Panc1 (cell line): ENCODE measurements around the gene SCYL1. TPM values are rescaled to one million over a fixed set of nuclear protein-coding genes. Genes with fewer than 3 reads are reported as not detected.

Experiments
- ATAC-seq: fragments of 200-7000 bp; cut with Tn5 transposase; 2 replicates; pipeline ENCODE4 v1.9.1; 2020; ENCODE audit warnings: mild to moderate bottlenecking, moderate library complexity
- BruUV-seq: library from RNA; stranded (reverse); fragments of 400-500 nt; replicated peaks from 2 replicates; lab custom pipeline; 2021; lab: Mats Ljungman, UMichigan
- CTCF ChIA-PET: fragments of 300-600 bp; sonication (Branson Sonifier 250); formaldehyde crosslinking; loops from one replicate; lab custom pipeline; 2022; ENCODE audit warnings: antibody characterized with exemption; lab: Charles Lee
- POLR2A ChIA-PET: fragments of 300-600 bp; sonication (Branson Sonifier 250); formaldehyde crosslinking; loops from one replicate; lab custom pipeline; 2022; ENCODE audit warnings: antibody characterized with exemption; lab: Charles Lee
- DNase-seq: peaks from one replicate; pipeline ENCODE4 v3.0.0-alpha.2; 2010; ENCODE audit warnings: low read depth, low spot score
- H3K27ac ChIP-seq: 2 replicates; pipeline ENCODE4 v1.5.1; 2011; ENCODE audit warnings: mild to moderate bottlenecking, low read length, inconsistent platforms
- H3K27me3 ChIP-seq: fragments of 200-500 bp; sonication (Bioruptor generic); 2 replicates; pipeline ENCODE4 v1.6.0; 2014; ENCODE audit warnings: low read length, inconsistent platforms; ENCODE audit not compliant: control insufficient read depth, insufficient read depth
- H3K36me3 ChIP-seq: fragments of 200-500 bp; sonication (Bioruptor generic); 2 replicates; pipeline ENCODE4 v1.5.1; 2014; ENCODE audit warnings: inconsistent platforms, mild to moderate bottlenecking, low read length, moderate library complexity; ENCODE audit not compliant: control insufficient read depth, insufficient read depth
- H3K4me1 ChIP-seq: 2 replicates; pipeline ENCODE4 v1.5.1; 2011; ENCODE audit warnings: inconsistent platforms, mild to moderate bottlenecking, low read length, moderate library complexity; ENCODE audit not compliant: control insufficient read depth, insufficient read depth
- H3K4me3 ChIP-seq, 2 experiments: 2 replicates each; pipeline ENCODE4 v1.5.1; 2011 to 2012; ENCODE audit warnings: low read depth in 2 of 2, low read length in 2 of 2, mild to moderate bottlenecking in 2 of 2, inconsistent platforms in 1 of 2, moderate library complexity in 1 of 2
- H3K9me3 ChIP-seq: fragments of 200-500 bp; sonication (Bioruptor generic); 2 replicates; pipeline ENCODE4 v1.5.1; 2014; ENCODE audit warnings: low read depth, mild to moderate bottlenecking, inconsistent platforms, low read length, moderate library complexity; ENCODE audit not compliant: control insufficient read depth, insufficient read depth
- CTCF ChIP-seq: fragments of 450-650 bp; IDR thresholded peaks from 2 replicates; pipeline ENCODE4 v1.5.1; 2017; ENCODE audit warnings: mild to moderate bottlenecking
- POLR2AphosphoS5 ChIP-seq: IDR thresholded peaks from 2 replicates; pipeline ENCODE4 v1.6.1; 2012; ENCODE audit warnings: mild to moderate bottlenecking, low read depth, low read length, moderate library complexity
- SIN3A ChIP-seq: IDR thresholded peaks from 2 replicates; pipeline ENCODE4 v1.6.1; 2012; ENCODE audit warnings: low read depth, mild to moderate bottlenecking, low read length, moderate library complexity, borderline replicate concordance; ENCODE audit not compliant: insufficient read depth
- TCF7L2 ChIP-seq: IDR thresholded peaks from 2 replicates; pipeline ENCODE4 v1.6.1; 2011; ENCODE audit warnings: mild to moderate bottlenecking, low read depth, low read length, inconsistent platforms
- in situ Hi-C: cut with HindIII; loops from 2 replicates; pipeline ENCODE4 v1.10.0; 2016; ENCODE audit warnings: low sequenced_read_pairs, low pct_unique_long_range_greater_than_20kb
- intact Hi-C: fragments of 100-400 bp; cut with micrococcal nuclease; formaldehyde crosslinking; loops from one replicate; pipeline ENCODE4 v1.10.0; 2022; ENCODE audit not compliant: unreplicated experiment
- total RNA-seq: library from RNA; stranded (reverse); gene quantifications from one replicate; pipeline ENCODE4 v1.2.1, GENCODE V29; 2021; ENCODE audit not compliant: unreplicated experiment
- TF ChIP-seq, protein P1 (sequence below), 2 experiments: IDR thresholded peaks; 2 replicates each; pipeline ENCODE4 v1.6.1; 2011 to 2012; ENCODE audit warnings: low read depth in 2 of 2, control low read depth in 1 of 2, low read length in 1 of 2, mild to moderate bottlenecking in 1 of 2, moderate library complexity in 1 of 2; ENCODE audit not compliant: insufficient read depth in 1 of 2

Gene SCYL1
- total RNA-seq, 1 experiment from 2014 or later, result 117 TPM

DNA sequence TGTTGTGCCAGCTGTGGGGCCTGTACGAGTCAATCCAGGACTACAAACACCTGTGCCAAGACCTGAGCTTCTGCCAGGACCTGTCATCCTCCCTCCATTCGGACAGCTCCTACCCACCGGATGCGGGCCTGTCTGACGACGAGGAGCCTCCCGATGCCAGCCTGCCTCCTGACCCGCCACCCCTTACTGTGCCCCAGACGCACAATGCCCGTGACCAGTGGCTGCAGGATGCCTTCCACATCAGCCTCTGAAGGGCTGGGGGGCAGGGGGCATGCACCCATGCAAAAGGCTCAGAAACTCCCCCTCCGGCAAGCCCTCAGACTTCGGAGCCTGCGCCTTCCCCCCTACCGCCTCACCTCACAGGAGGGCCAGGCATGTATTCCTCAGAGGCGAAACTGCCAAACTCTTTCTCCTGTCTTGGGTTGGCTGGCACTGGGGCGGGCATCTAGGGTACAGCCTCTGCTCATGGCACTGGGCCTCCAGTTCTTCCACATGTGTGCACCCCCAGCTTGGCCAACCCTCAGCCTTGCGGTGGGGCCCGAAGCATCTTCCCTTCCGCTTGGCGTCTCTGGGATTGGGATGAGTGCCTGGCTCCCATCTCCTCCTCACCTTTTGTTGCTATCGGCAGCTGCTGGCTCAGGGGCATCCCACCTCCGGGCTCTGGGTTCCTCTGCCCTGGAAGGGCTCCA is 48.7 kb downstream of the SCYL1 start:
- H3K4me1 ChIP-seq, result peaks cover 49% of the 10 kb centered on the region
- ATAC-seq, result no peak
- peak overlapping the region; percentile 82 to 93 for H3K4me3 ChIP-seq
- DNase-seq, result no peak
- POLR2A ChIA-PET, result interaction anchor here (1.5 kb wide), 1 partner anchor 75 kb away, joined by 6 read pairs; the partner anchor contains the start of gene MALAT1
- intact Hi-C loops, result no loop called here
- CTCF ChIA-PET, result interaction anchor here (1.5 to 2.6 kb wide), 2 partner anchors 21 to 157 kb away, joined by 3 to 9 read pairs; partner anchors contain the start of gene KCNK7
- H3K36me3 ChIP-seq, result no peaks in the 10 kb centered on the region; the same call in 1 of the 2 replicates
- H3K9me3 ChIP-seq, result no peaks in the 10 kb centered on the region
- H3K27ac ChIP-seq, result peak overlapping the region; percentile 83
- no peaks in the 10 kb centered on the region for H3K27me3 ChIP-seq
- TF ChIP-seq, protein P1, sequence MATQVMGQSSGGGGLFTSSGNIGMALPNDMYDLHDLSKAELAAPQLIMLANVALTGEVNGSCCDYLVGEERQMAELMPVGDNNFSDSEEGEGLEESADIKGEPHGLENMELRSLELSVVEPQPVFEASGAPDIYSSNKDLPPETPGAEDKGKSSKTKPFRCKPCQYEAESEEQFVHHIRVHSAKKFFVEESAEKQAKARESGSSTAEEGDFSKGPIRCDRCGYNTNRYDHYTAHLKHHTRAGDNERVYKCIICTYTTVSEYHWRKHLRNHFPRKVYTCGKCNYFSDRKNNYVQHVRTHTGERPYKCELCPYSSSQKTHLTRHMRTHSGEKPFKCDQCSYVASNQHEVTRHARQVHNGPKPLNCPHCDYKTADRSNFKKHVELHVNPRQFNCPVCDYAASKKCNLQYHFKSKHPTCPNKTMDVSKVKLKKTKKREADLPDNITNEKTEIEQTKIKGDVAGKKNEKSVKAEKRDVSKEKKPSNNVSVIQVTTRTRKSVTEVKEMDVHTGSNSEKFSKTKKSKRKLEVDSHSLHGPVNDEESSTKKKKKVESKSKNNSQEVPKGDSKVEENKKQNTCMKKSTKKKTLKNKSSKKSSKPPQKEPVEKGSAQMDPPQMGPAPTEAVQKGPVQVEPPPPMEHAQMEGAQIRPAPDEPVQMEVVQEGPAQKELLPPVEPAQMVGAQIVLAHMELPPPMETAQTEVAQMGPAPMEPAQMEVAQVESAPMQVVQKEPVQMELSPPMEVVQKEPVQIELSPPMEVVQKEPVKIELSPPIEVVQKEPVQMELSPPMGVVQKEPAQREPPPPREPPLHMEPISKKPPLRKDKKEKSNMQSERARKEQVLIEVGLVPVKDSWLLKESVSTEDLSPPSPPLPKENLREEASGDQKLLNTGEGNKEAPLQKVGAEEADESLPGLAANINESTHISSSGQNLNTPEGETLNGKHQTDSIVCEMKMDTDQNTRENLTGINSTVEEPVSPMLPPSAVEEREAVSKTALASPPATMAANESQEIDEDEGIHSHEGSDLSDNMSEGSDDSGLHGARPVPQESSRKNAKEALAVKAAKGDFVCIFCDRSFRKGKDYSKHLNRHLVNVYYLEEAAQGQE (IDR thresholded peaks at IDR 0.05; ENCODE audit: insufficient read depth in 1 of 2, low read depth in 2 of 2, low read length in 1 of 2), result peak in 1 of 2 experiments; percentile 32; a peak in 1 of 4 replicates
- TF ChIP-seq POLR2AphosphoS5, result no peak
- no peak for TF ChIP-seq TCF7L2
- BruUV-seq, result no TSS peak
- in situ Hi-C loops, result no loop called here

DNA sequence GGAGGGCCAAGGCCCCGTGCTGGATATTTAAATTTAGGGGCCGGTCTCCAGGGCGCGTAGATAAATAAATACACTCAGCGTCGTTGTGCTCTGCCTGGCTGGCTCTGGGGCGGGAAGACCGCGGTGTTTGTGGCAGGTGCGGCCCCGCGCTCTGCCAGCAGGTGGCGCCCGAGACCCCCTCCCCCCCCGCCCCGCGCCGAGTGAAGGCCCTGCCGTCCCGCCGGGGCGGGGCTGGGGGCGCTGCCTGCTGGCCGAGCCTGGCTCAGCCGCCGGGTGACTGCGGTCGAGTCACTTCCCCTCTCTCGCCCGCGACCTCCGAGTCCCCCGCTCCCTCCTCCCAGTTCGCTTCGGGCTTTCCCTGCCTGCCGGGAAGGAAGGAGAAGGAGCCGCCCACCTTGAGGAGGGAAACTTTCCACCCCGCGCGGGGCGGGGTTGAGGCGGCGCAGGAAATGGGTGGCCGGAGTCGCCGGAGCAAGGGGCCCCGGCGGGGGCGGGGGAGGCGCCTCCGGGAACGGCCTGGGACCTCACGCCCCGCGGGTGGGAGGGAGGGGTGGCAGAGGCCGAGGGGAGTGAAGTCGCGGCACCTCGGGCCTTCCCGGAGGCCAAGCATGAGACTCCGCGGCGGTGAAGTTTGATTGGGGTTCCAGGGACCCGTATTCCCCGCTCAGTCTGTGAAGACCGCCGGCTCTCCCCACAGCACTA is 49.4 kb downstream of the SCYL1 start:
- no peaks in the 10 kb centered on the region for H3K27me3 ChIP-seq
- BruUV-seq, result no TSS peak
- ChIA-PET CTCF (interaction anchor here (2.2 kb wide), 1 partner anchor 20 kb away, joined by 7 read pairs; no protein-coding TSS in a partner anchor), POLR2A (no interaction called here)
- TF ChIP-seq, protein P1 (IDR thresholded peaks at IDR 0.05; ENCODE audit: insufficient read depth in 1 of 2, low read depth in 2 of 2, low read length in 1 of 2), result no peak
- TF ChIP-seq SIN3A (peak; percentile 65; the same call in 1 of the 2 replicates), POLR2AphosphoS5 (0 out of 2 replicates have a peak, but pooled peaks have one; percentile 19), CTCF (peak; percentile 100)
- DNase-seq (no peak), ATAC-seq (peak; percentile 53)
- H3K9me3 ChIP-seq, result no peaks in the 10 kb centered on the region
- in situ Hi-C loops, result no loop called here
- intact Hi-C loops, result no loop called here
- no peaks in the 10 kb centered on the region; the same call in 1 of the 2 replicates for H3K36me3 ChIP-seq
- H3K4me1 ChIP-seq, result peaks cover 50% of the 10 kb centered on the region
- peak overlapping the region; percentile 82 to 93 for H3K4me3 ChIP-seq
- peak overlapping the region; percentile 99 for H3K27ac ChIP-seq
